Ishikawa (cell line): ENCODE measurements around the gene SPDL1.
A peak's percentile ranks its signal among the peaks of the same experiment; 100 is the strongest.

Experiments used
- CEBPB ChIP-seq: IDR thresholded peaks from 2 replicates; pipeline ENCODE4 v1.6.1; 2012
- CREB1 ChIP-seq: IDR thresholded peaks from 2 replicates; pipeline ENCODE4 v1.6.1; 2012; ENCODE audit warnings: low read depth
- EGR1 ChIP-seq: IDR thresholded peaks from 2 replicates; pipeline ENCODE4 v1.6.1; 2012
- EP300 ChIP-seq: IDR thresholded peaks from 2 replicates; pipeline ENCODE4 v1.6.1; 2012; ENCODE audit warnings: borderline replicate concordance
- FOXM1 ChIP-seq: IDR thresholded peaks from 2 replicates; pipeline ENCODE4 v1.6.1; 2012; ENCODE audit warnings: low read depth, borderline replicate concordance
- MAX ChIP-seq: IDR thresholded peaks from 2 replicates; pipeline ENCODE4 v1.6.1; 2012
- NFIC ChIP-seq: IDR thresholded peaks from 2 replicates; pipeline ENCODE4 v1.6.1; 2012
- RAD21 ChIP-seq: IDR thresholded peaks from 2 replicates; pipeline ENCODE4 v1.6.1; 2012; ENCODE audit warnings: low read depth
- REST ChIP-seq: IDR thresholded peaks from 2 replicates; pipeline ENCODE4 v1.6.1; 2012; ENCODE audit warnings: low read depth, mild to moderate bottlenecking
- TAF1 ChIP-seq: IDR thresholded peaks from 2 replicates; pipeline ENCODE4 v1.6.1; 2012; ENCODE audit warnings: low read depth, mild to moderate bottlenecking
- TCF12 ChIP-seq: IDR thresholded peaks from 2 replicates; pipeline ENCODE4 v1.6.1; 2012; ENCODE audit warnings: low read depth
- TEAD4 ChIP-seq: IDR thresholded peaks from 2 replicates; pipeline ENCODE4 v1.6.1; 2012
- USF1 ChIP-seq: IDR thresholded peaks from 2 replicates; pipeline ENCODE4 v1.6.1; 2012
- YY1 ChIP-seq: IDR thresholded peaks from 2 replicates; pipeline ENCODE4 v1.6.1; 2012; ENCODE audit warnings: low read depth
- ZBTB7A ChIP-seq: IDR thresholded peaks from 2 replicates; pipeline ENCODE4 v1.6.1; 2012; ENCODE audit warnings: low read depth

The SPDL1 gene

GRCh38 chr5:169542811-169543210 lies 40.8 kb upstream of the SPDL1 start:
- TF ChIP-seq REST = no peak
- TF ChIP-seq RAD21 = no peak
- TF ChIP-seq TAF1 = no peak
- TF ChIP-seq CEBPB = no peak
- no peak for TF ChIP-seq FOXM1
- TF ChIP-seq EP300 = no peak
- no peak for TF ChIP-seq NFIC
- no peak for TF ChIP-seq EGR1
- no peak for TF ChIP-seq CREB1
- no peak for TF ChIP-seq MAX
- no peak for TF ChIP-seq TEAD4
- TF ChIP-seq TCF12 = no peak
- TF ChIP-seq YY1 = no peak

- TF ChIP-seq TAF1 (no peak), RAD21 (no peak), USF1 (no peak), EGR1 (no peak)
These were observed 39.2 kb upstream of the SPDL1 start for GRCh38 chr5:169544264-169544950.

GRCh38 chr5:169545762-169546161 lies 37.8 kb upstream of the SPDL1 start:
- TF ChIP-seq EP300 (no peak), CREB1 (no peak)

- TF ChIP-seq TEAD4 = no peak
- no peak for TF ChIP-seq MAX
- no peak for TF ChIP-seq USF1
- no peak for TF ChIP-seq FOXM1
- TF ChIP-seq EGR1 = no peak
- TF ChIP-seq ZBTB7A = no peak
- TF ChIP-seq RAD21 = no peak
- no peak for TF ChIP-seq YY1
- TF ChIP-seq CREB1 = no peak
- TF ChIP-seq TAF1 = no peak
- no peak for TF ChIP-seq NFIC
- TF ChIP-seq REST = no peak
- TF ChIP-seq CEBPB = no peak
- no peak for TF ChIP-seq EP300
- TF ChIP-seq TCF12 = no peak
These were observed 37.2 kb upstream of the SPDL1 start for GRCh38 chr5:169546346-169546745.

GRCh38 chr5:169547508-169547907 lies 36.1 kb upstream of the SPDL1 start:
- TF ChIP-seq USF1 (peak; percentile 42; the same call in 1 of the 2 replicates), RAD21 (no peak), EGR1 (no peak), TAF1 (no peak), ZBTB7A (no peak)

- no peak for TF ChIP-seq TEAD4
- TF ChIP-seq RAD21 = peak; percentile 70
These were observed 35.3 kb upstream of the SPDL1 start for GRCh38 chr5:169548315-169548714.
